ENCODE measurements around the gene KCTD16. TPM values are rescaled to one million over a fixed set of nuclear protein-coding genes. Genes with fewer than 3 reads are reported as not detected.

KCTD16 gene
- polyA plus RNA-seq, 1 donor (not counting 4 experiments of a cell fraction or from before 2014, with no cell fraction given), result 0.04 TPM

GRCh38 chr5:144173766-144174165 is 3.1 kb downstream of the KCTD16 start:
- FAIRE-seq (no peak), DNase-seq (ENCODE audit: low read depth, low spot score) (no peak)
- H3K79me2 ChIP-seq (ENCODE audit: control insufficient read depth, insufficient read depth, low read length), result peaks cover 17% of the 10 kb centered on the region
- dilution Hi-C loops (cut with MboI; ENCODE audit: extremely low pct_ligation_motif_present, low sequenced_read_pairs), result no loop called here
- no peak overlapping the region for H3K4me2 ChIP-seq (ENCODE audit: control insufficient read depth, extremely low read depth, insufficient read depth, low read depth, low read length)
- H3K9me3 ChIP-seq (ENCODE audit: control insufficient read depth, low read depth, low read length), result no peaks in the 10 kb centered on the region
- TF ChIP-seq EZH2 (IDR thresholded peaks at IDR 0.05; ENCODE audit: low read length), result no peak
- no peak for TF ChIP-seq CTCF (optimal IDR thresholded peaks at IDR 0.05 in 1 of 3, IDR thresholded peaks at IDR 0.05 in 1 of 3, conservative IDR thresholded peaks at IDR 0.05 in 1 of 3; ENCODE audit: extremely low read depth in 1 of 3, insufficient read depth in 2 of 3, low read length in 3 of 3)
- no peak overlapping the region for H3K9ac ChIP-seq (ENCODE audit: control insufficient read depth, extremely low read depth, insufficient read depth, low read length)
- H3K4me3 ChIP-seq (ENCODE audit: control insufficient read depth in 2 of 3, extremely low read depth in 1 of 3, insufficient read depth in 2 of 3, low read depth in 1 of 3, low read length in 3 of 3), result no peak overlapping the region
- no peak overlapping the region for H2AFZ ChIP-seq (ENCODE audit: control insufficient read depth, low read length)
- H4K20me1 ChIP-seq (ENCODE audit: control insufficient read depth, extremely low read depth, insufficient read depth, low read length), result no peaks in the 10 kb centered on the region
- peaks cover 13% of the 10 kb centered on the region for H3K4me1 ChIP-seq (ENCODE audit: control insufficient read depth, extremely low read depth, insufficient read depth, low read length)
- H3K27me3 ChIP-seq (ENCODE audit: control insufficient read depth, extremely low read depth, insufficient read depth, low read length), result no peaks in the 10 kb centered on the region
- H3K27ac ChIP-seq (ENCODE audit: control insufficient read depth, insufficient read depth, low read length), result no peak overlapping the region
- H3K9me1 ChIP-seq (ENCODE audit: control insufficient read depth, extremely low read depth, insufficient read depth, low read length), result no peaks in the 10 kb centered on the region
- H3K36me3 ChIP-seq (ENCODE audit: control insufficient read depth in 2 of 2, extremely low read depth in 1 of 2, insufficient read depth in 2 of 2, low read length in 2 of 2), result no peaks in the 10 kb centered on the region

GRCh38 chr5:144177548-144177947 is 6.9 kb downstream of the KCTD16 start:
- dilution Hi-C loops (cut with MboI; ENCODE audit: extremely low pct_ligation_motif_present, low sequenced_read_pairs), result no loop called here

More at GRCh38 chr5:144177548-144177947, 6.9 kb downstream of the KCTD16 start:
- Histone ChIP-seq H3K9ac (ENCODE audit: control insufficient read depth, extremely low read depth, insufficient read depth, low read length) (no peak overlapping the region), H3K9me3 (ENCODE audit: control insufficient read depth, low read depth, low read length) (no peaks in the 10 kb centered on the region), H3K4me2 (ENCODE audit: control insufficient read depth, extremely low read depth, insufficient read depth, low read depth, low read length) (no peak overlapping the region), H4K20me1 (ENCODE audit: control insufficient read depth, extremely low read depth, insufficient read depth, low read length) (no peaks in the 10 kb centered on the region), H3K4me3 (ENCODE audit: control insufficient read depth in 2 of 3, extremely low read depth in 1 of 3, insufficient read depth in 2 of 3, low read depth in 1 of 3, low read length in 3 of 3) (no peak overlapping the region), H3K27me3 (ENCODE audit: control insufficient read depth, extremely low read depth, insufficient read depth, low read length) (no peaks in the 10 kb centered on the region), H3K9me1 (ENCODE audit: control insufficient read depth, extremely low read depth, insufficient read depth, low read length) (no peaks in the 10 kb centered on the region), H3K27ac (ENCODE audit: control insufficient read depth, insufficient read depth, low read length) (no peak overlapping the region), H3K36me3 (ENCODE audit: control insufficient read depth in 2 of 2, extremely low read depth in 1 of 2, insufficient read depth in 2 of 2, low read length in 2 of 2) (no peaks in the 10 kb centered on the region), H3K79me2 (ENCODE audit: control insufficient read depth, insufficient read depth, low read length) (no peaks in the 10 kb centered on the region), H2AFZ (ENCODE audit: control insufficient read depth, low read length) (no peak overlapping the region), H3K4me1 (ENCODE audit: control insufficient read depth, extremely low read depth, insufficient read depth, low read length) (no peaks in the 10 kb centered on the region)
- no peak for FAIRE-seq
- TF ChIP-seq EZH2 (IDR thresholded peaks at IDR 0.05; ENCODE audit: low read length), result no peak
- TF ChIP-seq CTCF (optimal IDR thresholded peaks at IDR 0.05 in 1 of 3, IDR thresholded peaks at IDR 0.05 in 1 of 3, conservative IDR thresholded peaks at IDR 0.05 in 1 of 3; ENCODE audit: extremely low read depth in 1 of 3, insufficient read depth in 2 of 3, low read length in 3 of 3), result no peak
- DNase-seq (ENCODE audit: low read depth, low spot score), result no peak
